Common myeloid progenitor, CD34-positive (primary cell): ENCODE data around the gene LIN7B.
A peak's percentile ranks its signal among the peaks of the same experiment; 100 is the strongest.

ENCODE experiments used
- CTCF ChIA-PET: fragments of 350-600 bp; sonication (Branson Sonifier 250); formaldehyde crosslinking; loops from one replicate; lab custom pipeline; 2021; ENCODE audit warnings: antibody characterized with exemption; lab: Charles Lee
- POLR2A ChIA-PET: fragments of 350-600 bp; sonication (Branson Sonifier 250); formaldehyde crosslinking; loops from one replicate; lab custom pipeline; 2021; ENCODE audit warnings: antibody characterized with exemption; lab: Charles Lee
- DNase-seq, 3 donors: peaks; one replicate each; pipeline versions ENCODE4 v3.0.0 to v3.0.0-alpha.2; 2013
- H3K27ac ChIP-seq, 2 experiments: 1 replicate in 1 of 2; 2 replicates in 1 of 2; pipeline ENCODE4 v1.7.0; 2013; ENCODE audit warnings: inconsistent platforms in 2 of 2, low read length in 2 of 2, mild to moderate bottlenecking in 2 of 2, low read depth in 1 of 2, moderate library complexity in 1 of 2; ENCODE audit not compliant: severe bottlenecking in 2 of 2, insufficient read depth in 1 of 2, poor library complexity in 1 of 2
- H3K27me3 ChIP-seq, 5 experiments: replicated peaks in 2 of 5; 1 replicate in 3 of 5; 2 replicates in 2 of 5; pipeline versions ENCODE4 v1.6.1 to v1.7.0; 2013; ENCODE audit warnings: low read length in 4 of 5, mild to moderate bottlenecking in 2 of 5, moderate library complexity in 2 of 5, inconsistent platforms in 1 of 5; ENCODE audit not compliant: insufficient read depth in 5 of 5, control insufficient read depth in 4 of 5
- H3K36me3 ChIP-seq, 4 experiments: 1 replicate in 2 of 4; 2 replicates in 2 of 4; pipeline versions ENCODE4 v1.6.1 to v1.7.0; 2013; ENCODE audit warnings: low read length in 3 of 4, control low read depth in 1 of 4, mild to moderate bottlenecking in 1 of 4; ENCODE audit not compliant: control insufficient read depth in 4 of 4, insufficient read depth in 4 of 4
- H3K4me1 ChIP-seq, 4 experiments: 1 replicate in 3 of 4; 2 replicates in 1 of 4; pipeline versions ENCODE4 v1.6.1 to v1.7.1; 2013; ENCODE audit warnings: low read length in 3 of 4, mild to moderate bottlenecking in 3 of 4, control low read depth in 1 of 4, inconsistent platforms in 1 of 4, moderate library complexity in 1 of 4; ENCODE audit not compliant: control insufficient read depth in 4 of 4, insufficient read depth in 4 of 4; ENCODE audit errors: control extremely low read depth in 1 of 4
- H3K4me3 ChIP-seq, 7 experiments: 1 replicate in 4 of 7; 2 replicates in 3 of 7; pipeline versions ENCODE4 v1.5.1 to v1.7.0; 2013; ENCODE audit warnings: mild to moderate bottlenecking in 7 of 7, low read length in 6 of 7, moderate library complexity in 6 of 7, inconsistent platforms in 2 of 7, low read depth in 2 of 7, control low read depth in 1 of 7; ENCODE audit not compliant: insufficient read depth in 4 of 7, control insufficient read depth in 1 of 7; ENCODE audit errors: extremely low read depth in 1 of 7
- H3K9me3 ChIP-seq, 5 experiments: 1 replicate in 4 of 5; 2 replicates in 1 of 5; pipeline versions ENCODE4 v1.6.1 to v1.7.1; 2013; ENCODE audit warnings: low read length in 4 of 5, mild to moderate bottlenecking in 2 of 5, inconsistent platforms in 1 of 5, low read depth in 1 of 5, moderate library complexity in 1 of 5; ENCODE audit not compliant: control insufficient read depth in 4 of 5, insufficient read depth in 2 of 5; ENCODE audit errors: control extremely low read depth in 1 of 5
- WGBS: methylation state at CpG from one replicate; pipeline ENCODE4 v1.1.5; 2013; ENCODE audit not compliant: insufficient coverage; 5-methylcytosine and 5-hydroxymethylcytosine counted together

The LIN7B gene

GRCh38 chr19:49150106-49150943 lies 36.2 kb downstream of the LIN7B start:
- POLR2A ChIA-PET, result interaction anchor here (1.2 to 3.0 kb wide), 2 partner anchors 21 to 36 kb away, joined by 3 to 13 read pairs; partner anchors contain the start of gene LIN7B
- WGBS, result under 1% methylated on average over 43 of the region's 75 CpGs

GRCh38 chr19:49150944-49151243 lies 36.7 kb downstream of the LIN7B start:
- POLR2A ChIA-PET, result interaction anchor here (0.6 to 3.0 kb wide), 3 partner anchors 12 to 37 kb away, joined by 3 to 13 read pairs (median 6); partner anchors contain the start of gene LIN7B
- Histone ChIP-seq H3K4me1 (peaks cover 2 to 44% (median 38%) of the 10 kb centered on the region in 4 experiments), H3K36me3 (no peaks in the 10 kb centered on the region), H3K27me3 (peaks cover 0 to 25% (median 2%) of the 10 kb centered on the region in 5 experiments), H3K9me3 (no peaks in the 10 kb centered on the region), H3K4me3 (peak overlapping the region in 6 of 7 experiments; percentile 45 to 77 (median 73)), H3K27ac (peak overlapping the region in 1 of 2 experiments; percentile 55)
- WGBS, result 21% methylated on average over 4 of the region's 16 CpGs
- CTCF ChIA-PET, result interaction anchor here (1.0 to 1.3 kb wide), 3 partner anchors 12 to 49 kb away, joined by 3 to 5 read pairs (median 5); no protein-coding TSS in a partner anchor
- no peak for DNase-seq

More at GRCh38 chr19:49150106-49150943, 36.2 kb downstream of the LIN7B start:
- peak; percentile 63 to 75 (median 64) for DNase-seq
- CTCF ChIA-PET, result interaction anchor here (0.8 to 2.2 kb wide), 6 partner anchors 11 to 53 kb away, joined by 3 to 9 read pairs (median 4); no protein-coding TSS in a partner anchor
- peak overlapping the region in 1 of 2 experiments; percentile 55 for H3K27ac ChIP-seq
- H3K27me3 ChIP-seq, result peaks cover 0 to 25% (median 1%) of the 10 kb centered on the region in 5 experiments
- H3K36me3 ChIP-seq, result no peaks in the 10 kb centered on the region
- peak overlapping the region; percentile 45 to 77 (median 73) for H3K4me3 ChIP-seq
- peaks cover 2 to 50% (median 43%) of the 10 kb centered on the region in 4 experiments for H3K4me1 ChIP-seq
- no peaks in the 10 kb centered on the region for H3K9me3 ChIP-seq

- ChIA-PET POLR2A (interaction anchor here (0.6 to 3.0 kb wide), 3 partner anchors 12 to 37 kb away, joined by 3 to 13 read pairs (median 6); partner anchors contain the start of gene LIN7B), CTCF (interaction anchor here (1.0 to 1.3 kb wide), 3 partner anchors 12 to 48 kb away, joined by 3 to 5 read pairs (median 5); no protein-coding TSS in a partner anchor)
- Histone ChIP-seq H3K9me3 (no peaks in the 10 kb centered on the region), H3K27me3 (peaks cover 0 to 25% (median 3%) of the 10 kb centered on the region in 5 experiments), H3K27ac (no peak overlapping the region), H3K36me3 (no peaks in the 10 kb centered on the region), H3K4me1 (peaks cover 2 to 39% (median 34%) of the 10 kb centered on the region in 4 experiments), H3K4me3 (peak overlapping the region in 4 of 7 experiments; percentile 67 to 77 (median 76))
- peak; percentile 63 to 79 (median 67) for DNase-seq
- 7% methylated on average over 33 of the region's 45 CpGs for WGBS
Measured at GRCh38 chr19:49151267-49152118, 37.3 kb downstream of the LIN7B start.

- Histone ChIP-seq H3K4me1 (peaks cover 2 to 39% (median 34%) of the 10 kb centered on the region in 4 experiments), H3K9me3 (no peaks in the 10 kb centered on the region), H3K4me3 (no peak overlapping the region), H3K27ac (no peak overlapping the region), H3K36me3 (no peaks in the 10 kb centered on the region), H3K27me3 (peaks cover 0 to 24% (median 5%) of the 10 kb centered on the region in 5 experiments)
- CTCF ChIA-PET, result interaction anchor here (1.2 kb wide), 1 partner anchor 47 kb away, joined by 5 read pairs; no protein-coding TSS in a partner anchor
- POLR2A ChIA-PET, result no interaction called here
- WGBS, result 11% methylated on average over 8 of the region's 10 CpGs
- peak in 1 of 3 donors; percentile 21 for DNase-seq
Measured at GRCh38 chr19:49152119-49152550, 38.0 kb downstream of the LIN7B start.

GRCh38 chr19:49153167-49153809 lies 39.1 kb downstream of the LIN7B start:
- peaks cover 0 to 24% (median 9%) of the 10 kb centered on the region in 5 experiments for H3K27me3 ChIP-seq

GRCh38 chr19:49154279-49154678 lies 40.1 kb downstream of the LIN7B start:
- Histone ChIP-seq H3K4me1 (peaks cover 2 to 41% (median 36%) of the 10 kb centered on the region in 4 experiments), H3K4me3 (no peak overlapping the region), H3K27ac (no peak overlapping the region), H3K9me3 (no peaks in the 10 kb centered on the region), H3K36me3 (no peaks in the 10 kb centered on the region), H3K27me3 (peaks cover 0 to 23% (median 9%) of the 10 kb centered on the region in 5 experiments)
- WGBS, result 98% methylated on average over 5 of the region's 6 CpGs
- DNase-seq, result no peak
- POLR2A ChIA-PET, result no interaction called here
- CTCF ChIA-PET, result no interaction called here

More at GRCh38 chr19:49153167-49153809, 39.1 kb downstream of the LIN7B start:
- H3K9me3 ChIP-seq, result no peaks in the 10 kb centered on the region
- CTCF ChIA-PET, result interaction anchor here (1.2 kb wide), 1 partner anchor 46 kb away, joined by 5 read pairs; no protein-coding TSS in a partner anchor
- H3K4me3 ChIP-seq, result no peak overlapping the region
- WGBS, result 78% methylated on average over 7 of the region's 10 CpGs
- peaks cover 2 to 47% (median 43%) of the 10 kb centered on the region in 4 experiments for H3K4me1 ChIP-seq
- no peak for DNase-seq
- no peaks in the 10 kb centered on the region for H3K36me3 ChIP-seq
- H3K27ac ChIP-seq, result no peak overlapping the region
- POLR2A ChIA-PET, result no interaction called here
